Pancreas (tissue), 10 donors: ENCODE measurements around the gene KRT74. TPM values are rescaled to one million over a fixed set of nuclear protein-coding genes. Genes with fewer than 3 reads are reported as not detected.
A peak's percentile ranks its signal among the peaks of the same experiment; 100 is the strongest.

Experiments used
- ATAC-seq, 4 donors: fragments of 200-7000 bp; cut with Tn5 transposase; one replicate each; pipeline versions ENCODE4 v1.8.0 to v1.9.1; 2020; ENCODE audit warnings: mild to moderate bottlenecking in 4 of 4, moderate library complexity in 4 of 4
- DNase-seq, 6 donors: peaks; one replicate each; pipeline ENCODE4 v3.0.0-alpha.2; 2020
- FAIRE-seq: peaks from 2 replicates; lab custom pipeline; 2012; peaks lifted over from hg19 to GRCh38; lab: Jason Lieb, UNC
- H3K27ac ChIP-seq, 4 donors: fragments of 200-600 bp; sonication (generic); 1 replicate in 3 of 4; 2 replicates in 1 of 4; pipeline versions ENCODE4 v1.5.0 to v1.8.0; 2020
- H3K27me3 ChIP-seq, 4 donors: fragments of 200-600 bp; one replicate each; pipeline ENCODE4 v1.8.0; 2021
- H3K36me3 ChIP-seq, 3 donors: fragments of 200-600 bp; sonication (generic) in 1 of 3; one replicate each; pipeline versions ENCODE4 v1.5.0 to v1.8.0; 2020 to 2021
- H3K4me1 ChIP-seq, 3 donors: fragments of 200-600 bp; one replicate each; pipeline ENCODE4 v1.8.0; 2021
- H3K4me3 ChIP-seq, 4 donors: fragments of 200-600 bp; sonication (generic) in 2 of 4; one replicate each; pipeline versions ENCODE4 v1.5.0 to v1.8.0; 2020 to 2021
- H3K9me3 ChIP-seq, 4 donors: fragments of 200-600 bp; one replicate each; pipeline ENCODE4 v1.8.0; 2021
- CTCF ChIP-seq, 4 donors: fragments of 200-600 bp; sonication (generic) in 3 of 4; IDR thresholded peaks; one replicate each; pipeline versions ENCODE4 v1.5.0 to v1.8.0; 2021; ENCODE audit warnings: antibody characterized with exemption in 4 of 4
- WGBS, 2 donors: extraction: QIAGEN DNeasy Blood & Tissue Kit; methylation state at CpG; one replicate each; pipeline ENCODE4 v1.1.7; 2013; 5-methylcytosine and 5-hydroxymethylcytosine counted together
- intact Hi-C, 3 donors: fragments of 100-400 bp; cut with DNase I; formaldehyde crosslinking; loops; one replicate each; pipeline versions ENCODE4 v1.11.1 to v1.14.2; 2022
- polyA plus RNA-seq, 2 donors: library from polyadenylated mRNA; stranded (reverse); fragments of 200-250 nt; gene quantifications; one replicate each; pipeline ENCODE4 v1.2.3, GENCODE V29; 2013
- total RNA-seq, 6 donors: library from RNA; stranded (reverse); fragmentation: NEBNext Ultra II Directional in 4 of 6; extraction: Animal tissue kit (Norgen Biotek cat#: 25700) in 4 of 6; gene quantifications; one replicate each; pipeline versions ENCODE4 v1.2.1 to v1.2.4, GENCODE V29; 2021 to 2023
- donor health status: healthy with polysubstance abuse.
- donor health status: DM: no; HTN: no; CAD: no; lungs with moderate emphysema.
- donor health status: DM: no; HTN: no; CAD: no.
- donor health status: control.
- donor health status: control.
- donor health status: Bipolar disorder and iron deficiency.
- donor health status: DM: yes; HTN: yes; CAD: no.
- donor health status: DM: no; HTN: no; CAD: no.
- donor health status: DM: no; HTN: no; CAD: no.
- donor health status: DM: yes; HTN: yes; CAD: no.

Gene KRT74
- total and polyA plus RNA-seq, 8 donors, result not detected

DNA sequence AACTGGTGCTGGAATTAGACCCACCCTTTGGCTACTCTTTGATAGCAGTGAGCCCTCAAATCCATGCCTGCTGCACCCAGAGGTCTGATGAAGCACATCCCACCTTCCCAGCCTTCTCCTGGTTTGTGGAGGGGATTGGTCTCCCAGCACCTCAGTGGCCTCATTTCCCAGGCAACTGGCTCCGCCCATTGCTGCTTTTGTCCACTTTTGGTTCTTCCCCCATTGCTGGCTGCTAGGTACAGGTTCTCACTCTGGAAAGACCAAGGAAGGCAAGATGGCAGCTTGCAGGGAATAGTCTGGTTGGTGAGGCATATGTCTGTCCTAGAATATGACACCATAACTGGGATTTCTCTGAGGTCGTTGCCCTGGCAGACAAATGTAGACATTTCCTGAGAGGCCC, 43.3 kb downstream of the KRT74 start:
- FAIRE-seq (no peak), ATAC-seq (no peak), DNase-seq (no peak)
- no peaks in the 10 kb centered on the region for H3K4me1 ChIP-seq
- WGBS, 2 donors, result 65 to 67% methylated on average over 2 of the region's 2 CpGs
- no peak for TF ChIP-seq CTCF (IDR thresholded peaks at IDR 0.05)
- no peak overlapping the region for H3K4me3 ChIP-seq
- H3K9me3 ChIP-seq, result no peaks in the 10 kb centered on the region
- no peaks in the 10 kb centered on the region for H3K27me3 ChIP-seq
- H3K27ac ChIP-seq, result no peak overlapping the region
- H3K36me3 ChIP-seq, result no peaks in the 10 kb centered on the region
- intact Hi-C loops, result no loop called here

DNA sequence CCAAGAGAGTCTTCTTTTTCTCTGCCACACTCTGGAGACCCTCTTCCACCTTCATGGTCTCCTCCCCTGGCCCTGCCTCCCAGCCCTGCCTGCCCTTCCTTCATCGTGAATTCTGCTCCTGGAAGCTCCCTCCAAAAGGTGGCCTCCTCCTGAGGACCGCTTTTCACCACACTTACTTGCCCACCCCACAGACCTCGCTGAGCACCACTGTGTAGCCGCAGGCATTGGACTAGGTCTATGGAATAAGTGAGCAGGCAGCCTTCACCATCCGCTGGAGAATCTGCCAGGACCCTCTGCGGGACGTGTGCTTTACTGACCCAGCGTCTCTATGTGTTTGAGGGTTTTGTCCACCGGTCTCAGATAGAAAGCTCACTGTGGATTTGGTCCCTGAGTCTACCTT, 43.8 kb downstream of the KRT74 start:
- ATAC-seq (no peak), FAIRE-seq (no peak), DNase-seq (no peak)
- Histone ChIP-seq H3K4me3 (no peak overlapping the region), H3K27me3 (no peaks in the 10 kb centered on the region), H3K9me3 (no peaks in the 10 kb centered on the region), H3K4me1 (no peaks in the 10 kb centered on the region), H3K27ac (no peak overlapping the region), H3K36me3 (no peaks in the 10 kb centered on the region)
- TF ChIP-seq CTCF (IDR thresholded peaks at IDR 0.05), result no peak
- WGBS, 2 donors, result 88 to 94% methylated on average over 9 of the region's 9 CpGs
- intact Hi-C loops, result no loop called here

DNA sequence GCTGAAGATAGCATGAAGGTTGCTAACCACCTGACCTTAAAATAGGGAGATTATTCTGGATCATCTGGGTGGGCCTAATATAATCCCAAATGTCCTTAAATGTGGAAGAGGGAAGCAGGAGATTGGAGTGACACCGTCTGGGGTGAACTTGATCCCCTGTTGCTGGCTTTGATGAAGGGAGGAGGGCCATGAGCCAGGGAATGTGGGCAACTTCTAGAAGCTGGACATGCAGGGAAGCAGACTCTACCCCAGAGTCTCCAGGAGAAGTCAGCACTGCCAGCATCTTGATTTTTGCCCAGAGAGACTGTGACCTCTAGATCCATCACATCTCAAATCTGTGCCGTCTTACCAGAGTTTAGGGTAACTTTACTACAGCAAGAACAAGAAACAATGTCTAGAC, 44.2 kb downstream of the KRT74 start:
- no peak for TF ChIP-seq CTCF (IDR thresholded peaks at IDR 0.05)
- DNase-seq (no peak), ATAC-seq (no peak), FAIRE-seq (no peak)
- 86 to 91% methylated on average over 2 of the region's 2 CpGs for WGBS, 2 donors
- no peaks in the 10 kb centered on the region for H3K9me3 ChIP-seq
- peak overlapping the region in 3 of 4 donors; percentile 9 to 57 (median 46) for H3K27ac ChIP-seq
- no peak overlapping the region for H3K4me3 ChIP-seq
- intact Hi-C loops, result no loop called here
- H3K36me3 ChIP-seq, result no peaks in the 10 kb centered on the region
- no peaks in the 10 kb centered on the region for H3K4me1 ChIP-seq
- H3K27me3 ChIP-seq, result no peaks in the 10 kb centered on the region

DNA sequence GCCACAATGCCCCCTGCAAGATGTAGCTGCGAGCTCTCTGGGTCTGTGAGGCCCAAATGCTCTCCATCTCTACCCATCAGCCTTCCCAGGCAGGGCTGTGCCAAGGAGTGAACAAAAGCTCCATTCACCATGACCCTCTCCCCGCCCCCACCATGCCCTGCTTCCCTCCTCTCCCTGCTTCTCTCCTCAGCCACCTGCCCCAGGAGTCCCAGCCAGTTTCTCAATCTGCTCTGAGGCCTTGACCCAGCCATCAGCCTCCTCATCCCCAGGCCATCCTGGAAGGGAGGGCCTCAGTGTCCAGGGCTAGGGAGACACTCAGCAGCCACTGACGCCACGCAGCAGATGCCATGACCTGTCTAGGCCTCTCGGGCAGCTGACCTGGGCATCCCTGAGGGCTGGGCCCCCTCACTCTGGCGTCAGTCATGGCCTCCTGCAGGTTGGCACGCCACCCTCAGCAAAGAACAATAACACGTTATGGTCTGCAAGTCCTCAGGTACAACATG, 45.0 kb downstream of the KRT74 start:
- no peaks in the 10 kb centered on the region for H3K9me3 ChIP-seq
- ATAC-seq (peak in 3 of 4 donors; percentile 66 to 84 (median 83)), DNase-seq (peak in 5 of 6 donors; percentile 38 to 82 (median 63)), FAIRE-seq (no peak)
- no peaks in the 10 kb centered on the region for H3K4me1 ChIP-seq
- 57 to 61% methylated on average over 8 of the region's 8 CpGs for WGBS, 2 donors
- peak overlapping the region in 3 of 4 donors; percentile 9 to 57 (median 46) for H3K27ac ChIP-seq
- H3K36me3 ChIP-seq, result no peaks in the 10 kb centered on the region
- no peak overlapping the region for H3K4me3 ChIP-seq
- no peaks in the 10 kb centered on the region for H3K27me3 ChIP-seq
- intact Hi-C loops, result no loop called here
- TF ChIP-seq CTCF (IDR thresholded peaks at IDR 0.05), result no peak

GRCh38 chr12:52527121-52527800, 46.4 kb downstream of the KRT74 start:
- DNase-seq (peak in 1 of 6 donors; percentile 1), FAIRE-seq (no peak), ATAC-seq (no peak)
- no peak for TF ChIP-seq CTCF (IDR thresholded peaks at IDR 0.05)
- H3K4me3 ChIP-seq, result no peak overlapping the region
- H3K4me1 ChIP-seq, result no peaks in the 10 kb centered on the region
- H3K36me3 ChIP-seq, result no peaks in the 10 kb centered on the region
- WGBS, 2 donors, result 59 to 70% methylated on average over 4 of the region's 4 CpGs
- H3K27ac ChIP-seq, result no peak overlapping the region
- no peaks in the 10 kb centered on the region for H3K9me3 ChIP-seq
- intact Hi-C loops, result no loop called here
- H3K27me3 ChIP-seq, result no peaks in the 10 kb centered on the region
